ENCODE measurements around the gene PPP1R26.

Gene PPP1R26

DNA sequence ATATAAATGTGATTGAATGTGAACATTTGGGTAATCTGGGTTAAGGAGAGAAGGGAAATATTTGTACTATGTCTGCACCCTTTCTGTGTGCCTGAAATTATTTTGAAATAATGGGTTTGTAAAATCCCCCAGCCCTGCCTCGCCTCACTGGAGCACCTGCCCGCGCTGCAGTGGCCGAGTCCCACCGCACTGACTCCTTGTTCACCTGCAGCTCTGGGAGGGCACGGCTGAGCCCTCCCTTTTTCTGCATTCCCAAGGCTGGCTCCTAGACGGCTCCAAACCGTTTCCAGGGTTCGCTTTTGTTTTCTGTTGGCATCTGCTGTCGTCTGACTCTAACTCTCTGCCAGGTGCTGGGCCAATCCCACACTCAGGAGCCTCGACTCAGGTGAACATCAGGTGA is 17.6 kb upstream of the PPP1R26 start:
- FAIRE-seq = no peak

DNA sequence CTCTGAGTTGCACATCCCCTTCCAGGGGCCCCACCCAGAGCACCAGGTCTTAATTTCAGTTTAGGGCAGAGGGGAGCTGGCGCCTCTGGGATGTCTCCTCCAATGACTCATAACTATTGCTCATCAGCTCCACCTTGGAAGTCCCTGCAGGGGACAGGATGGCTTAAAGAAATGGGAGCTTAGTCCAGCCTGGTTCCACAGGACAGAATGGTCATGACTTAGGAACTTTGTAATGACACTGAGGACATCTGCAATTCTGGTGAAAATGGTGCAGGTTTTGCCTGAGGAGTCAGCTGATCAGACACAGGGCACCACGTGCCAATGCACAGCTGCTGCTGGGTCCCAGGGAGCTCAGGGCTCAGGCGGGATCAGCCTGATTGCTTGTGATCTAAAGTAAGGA is 16.4 kb upstream of the PPP1R26 start:
- FAIRE-seq = no peak

DNA sequence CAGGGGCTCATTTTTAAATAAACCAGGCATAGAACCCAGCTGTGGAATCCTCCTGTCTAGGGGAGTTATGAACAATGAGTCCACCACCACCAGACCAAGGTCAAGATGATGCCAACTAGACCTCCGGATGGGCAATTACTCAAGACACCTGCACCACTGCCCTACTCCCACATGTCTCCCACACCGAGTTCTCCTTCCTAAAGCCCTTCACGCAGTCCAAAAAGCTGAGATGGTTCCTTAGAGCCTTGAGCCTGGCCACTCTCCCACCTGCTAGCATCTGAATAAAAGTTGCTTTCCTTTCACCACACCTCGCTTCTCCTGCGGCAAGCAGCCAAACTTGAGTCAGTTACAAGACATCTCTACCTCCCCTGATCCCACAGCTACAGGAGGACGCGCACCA is 15.4 kb upstream of the PPP1R26 start:
- no peak for FAIRE-seq

DNA sequence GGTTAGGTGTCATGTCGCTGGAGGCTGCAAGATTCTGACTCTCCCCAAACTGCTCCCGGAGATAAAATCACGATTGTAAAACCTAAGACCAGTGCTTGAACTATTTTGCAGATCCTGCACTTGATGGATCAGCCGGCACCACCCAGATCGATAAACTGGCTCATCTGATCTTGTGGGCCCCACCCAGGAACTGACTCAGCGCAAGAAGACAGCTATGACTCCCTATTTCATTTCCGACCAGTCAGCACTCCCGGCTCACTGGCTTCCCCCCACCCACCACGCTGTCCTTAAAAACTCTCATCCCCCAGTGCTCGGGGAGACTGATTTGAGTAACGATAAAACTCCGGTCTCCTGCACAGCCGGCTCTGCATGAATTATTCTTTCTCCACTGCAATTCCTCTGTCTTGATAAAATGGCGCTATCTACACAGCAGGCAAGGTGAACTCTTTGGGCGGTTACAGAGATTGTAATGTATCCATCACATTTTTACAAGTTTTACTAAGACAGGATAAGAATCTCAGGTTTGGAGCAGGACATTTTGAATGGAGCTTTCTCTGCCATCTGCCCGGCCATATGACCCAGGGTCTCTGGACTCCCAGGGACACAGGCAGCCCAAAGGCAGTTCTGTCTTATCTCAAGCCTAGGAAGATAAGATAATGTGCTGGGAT is 10.6 kb upstream of the PPP1R26 start:
- no peak for FAIRE-seq

DNA sequence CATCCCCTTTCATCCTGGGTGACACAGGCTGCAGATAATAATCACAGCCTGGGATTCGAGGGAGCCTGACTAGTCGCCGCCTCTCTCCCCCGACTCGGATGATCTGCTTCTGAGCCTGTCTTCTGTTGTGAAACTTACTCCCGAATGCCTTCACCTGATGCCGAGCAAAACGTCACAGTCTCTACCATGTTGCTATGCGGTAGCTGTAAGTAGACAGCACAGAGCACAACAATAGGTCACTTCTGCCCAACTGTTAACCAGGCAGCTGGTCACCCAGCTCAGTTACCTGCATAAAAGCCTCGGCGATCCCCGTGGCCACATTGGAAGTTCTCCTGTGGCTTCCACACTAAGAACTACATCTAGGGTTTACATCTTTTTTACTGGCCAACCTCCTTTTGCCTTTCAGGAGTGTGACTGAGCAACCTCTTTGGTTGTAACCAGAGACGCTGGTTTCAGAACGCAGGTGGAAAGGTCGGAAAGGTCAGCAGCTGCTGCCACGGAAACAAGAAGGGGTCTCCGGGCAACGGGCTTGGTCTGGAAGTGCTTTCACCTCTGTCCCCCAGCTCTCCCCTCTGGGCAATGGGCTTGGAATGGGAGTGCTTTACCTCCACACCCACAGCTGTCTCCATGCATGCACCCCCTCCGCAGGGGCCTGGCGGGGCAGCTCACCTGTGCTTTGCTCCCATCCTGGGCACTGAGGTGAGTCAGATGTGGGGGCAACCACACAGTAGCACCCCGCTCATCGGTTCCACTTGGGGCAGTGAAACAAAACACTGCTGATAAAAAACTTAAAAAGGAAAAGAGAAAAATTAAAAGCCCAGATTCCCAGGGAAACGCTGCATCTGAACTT is 7.6 kb upstream of the PPP1R26 start:
- FAIRE-seq = no peak

DNA sequence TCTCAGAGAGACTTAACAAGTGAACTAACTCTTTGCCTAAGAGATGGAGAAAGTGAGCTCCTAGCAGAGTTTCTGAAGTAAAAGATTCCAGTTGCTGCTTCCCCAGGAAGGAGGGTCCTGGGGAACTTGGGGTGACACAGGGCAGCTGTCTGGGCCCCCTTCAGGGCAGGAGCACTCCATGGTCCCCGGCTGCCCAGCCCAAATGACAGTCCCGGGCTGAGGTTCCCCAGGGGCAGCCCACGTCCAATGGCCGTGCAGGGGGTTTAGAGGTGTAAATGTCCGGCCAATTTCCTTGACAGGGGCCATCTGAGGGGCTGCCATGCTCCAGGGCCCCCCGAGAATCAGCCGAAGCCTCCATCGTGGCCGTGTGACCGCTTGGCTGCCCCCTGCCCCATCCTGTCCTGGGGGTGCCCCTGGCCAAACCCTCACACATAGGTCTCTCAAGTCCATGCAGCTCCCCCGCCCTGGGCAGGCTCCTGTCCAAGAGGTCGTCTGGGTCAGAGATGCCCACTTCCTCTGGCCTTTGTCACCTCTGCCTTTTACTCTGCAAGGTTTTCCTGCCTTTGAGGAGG is 5.5 kb upstream of the PPP1R26 start:
- FAIRE-seq = no peak

DNA sequence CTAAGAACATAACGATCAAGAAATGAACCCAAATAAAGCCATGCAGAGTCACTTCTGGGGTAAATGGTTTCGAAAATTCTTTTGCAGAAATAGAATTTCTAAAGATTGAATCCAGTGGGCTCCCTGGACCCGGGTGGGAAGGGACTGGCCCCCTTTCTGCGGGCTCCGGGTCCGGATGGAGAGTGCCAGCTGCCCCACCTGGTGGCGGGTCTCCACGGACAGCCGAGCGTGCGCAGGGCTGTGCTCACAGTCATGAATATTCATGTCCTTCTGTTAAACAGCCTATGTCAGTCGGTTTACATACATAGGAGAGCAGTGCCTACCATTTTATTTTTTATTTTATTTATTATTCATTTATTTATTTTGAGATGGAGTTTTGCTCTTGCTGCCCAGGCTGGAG is 4.7 kb upstream of the PPP1R26 start:
- no peak for FAIRE-seq

DNA sequence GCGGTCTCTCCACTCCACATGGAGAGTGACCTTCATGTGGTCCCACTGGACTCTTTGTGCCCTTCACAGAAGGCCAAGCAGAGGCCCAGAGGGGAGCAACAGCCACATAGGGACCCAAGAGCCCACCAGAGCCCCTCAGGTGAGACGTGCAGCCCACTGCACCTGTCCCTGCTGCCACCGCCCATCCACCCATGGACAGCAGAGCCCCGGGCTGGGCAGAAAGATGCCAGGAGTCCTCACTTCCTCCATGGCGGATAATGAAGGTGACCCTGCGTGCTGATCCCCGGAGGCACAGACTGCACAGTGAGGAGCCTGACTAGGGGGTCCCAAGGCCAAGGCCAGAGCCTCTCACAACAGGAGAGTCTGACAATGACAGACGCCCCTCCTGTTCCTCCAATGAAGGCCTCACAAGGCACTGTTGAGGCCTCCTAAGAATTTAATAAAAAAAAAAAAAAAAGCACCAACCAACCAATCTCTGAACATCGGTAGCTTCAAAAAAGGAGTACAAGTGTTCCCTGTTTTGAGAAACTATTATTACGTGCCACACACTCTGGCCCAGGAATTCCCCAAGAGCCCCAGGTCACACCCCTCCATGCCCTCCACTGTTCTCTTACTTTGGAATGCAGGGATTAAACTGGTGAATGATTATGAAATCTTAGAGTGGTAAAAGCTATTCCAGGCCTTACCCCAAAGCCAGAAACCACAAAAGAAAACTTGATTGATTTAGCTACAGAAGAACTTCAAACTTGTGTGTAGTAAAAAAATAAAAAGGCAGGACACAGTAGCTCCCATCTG is 2.8 kb upstream of the PPP1R26 start:
- no peak for FAIRE-seq

DNA sequence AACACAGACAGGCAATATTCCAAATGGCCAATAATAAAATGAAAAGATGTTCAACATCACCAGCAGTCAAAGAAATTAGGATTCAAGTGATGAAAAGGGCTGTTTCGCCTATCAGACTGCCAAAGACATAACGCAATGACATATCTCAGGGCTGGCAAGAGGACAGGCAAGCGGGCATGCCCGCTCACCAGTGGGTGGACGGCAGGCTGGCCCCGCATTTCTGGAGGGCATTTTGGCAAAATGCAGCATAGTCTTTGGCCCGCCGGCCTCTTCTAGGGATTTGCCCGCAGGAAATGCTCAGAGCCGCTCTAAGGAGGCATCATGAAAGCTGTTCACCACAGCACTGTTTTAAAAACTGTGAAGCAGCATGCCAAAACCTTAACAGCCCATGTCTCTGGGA is 1.4 kb upstream of the PPP1R26 start:
- FAIRE-seq = no peak

DNA sequence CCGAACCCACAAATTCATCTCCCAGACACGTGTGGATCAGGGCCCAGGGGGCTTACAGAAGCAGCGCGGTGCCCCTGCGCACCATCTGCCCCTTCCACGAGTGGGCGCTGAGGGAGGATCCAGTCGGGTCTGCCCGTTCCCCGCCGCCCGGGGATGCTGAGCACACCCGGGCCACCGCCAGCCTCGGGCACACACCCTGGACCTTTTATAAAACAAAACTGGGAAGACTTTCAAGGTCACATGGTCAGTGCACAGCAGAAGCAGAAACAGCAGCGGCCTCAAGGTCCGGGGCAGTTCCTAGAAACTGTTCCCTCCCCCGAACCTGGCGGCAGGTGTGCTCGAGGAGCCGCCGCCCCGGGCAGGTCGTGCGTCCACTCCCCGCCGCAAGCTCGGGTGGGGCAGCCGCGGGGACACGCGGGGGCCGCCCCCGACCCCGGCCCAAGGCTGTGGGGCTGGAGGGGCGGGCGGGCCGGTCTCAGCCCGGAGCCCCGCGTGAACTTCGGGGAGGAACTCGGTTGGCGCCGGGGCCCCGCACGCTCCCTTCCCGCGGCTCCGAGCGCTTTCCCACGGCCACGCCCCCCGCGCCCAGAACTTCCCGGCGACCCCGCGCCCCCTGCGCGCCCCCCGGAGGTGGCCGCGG is 633 bp upstream of the PPP1R26 start:
- FAIRE-seq = no peak

DNA sequence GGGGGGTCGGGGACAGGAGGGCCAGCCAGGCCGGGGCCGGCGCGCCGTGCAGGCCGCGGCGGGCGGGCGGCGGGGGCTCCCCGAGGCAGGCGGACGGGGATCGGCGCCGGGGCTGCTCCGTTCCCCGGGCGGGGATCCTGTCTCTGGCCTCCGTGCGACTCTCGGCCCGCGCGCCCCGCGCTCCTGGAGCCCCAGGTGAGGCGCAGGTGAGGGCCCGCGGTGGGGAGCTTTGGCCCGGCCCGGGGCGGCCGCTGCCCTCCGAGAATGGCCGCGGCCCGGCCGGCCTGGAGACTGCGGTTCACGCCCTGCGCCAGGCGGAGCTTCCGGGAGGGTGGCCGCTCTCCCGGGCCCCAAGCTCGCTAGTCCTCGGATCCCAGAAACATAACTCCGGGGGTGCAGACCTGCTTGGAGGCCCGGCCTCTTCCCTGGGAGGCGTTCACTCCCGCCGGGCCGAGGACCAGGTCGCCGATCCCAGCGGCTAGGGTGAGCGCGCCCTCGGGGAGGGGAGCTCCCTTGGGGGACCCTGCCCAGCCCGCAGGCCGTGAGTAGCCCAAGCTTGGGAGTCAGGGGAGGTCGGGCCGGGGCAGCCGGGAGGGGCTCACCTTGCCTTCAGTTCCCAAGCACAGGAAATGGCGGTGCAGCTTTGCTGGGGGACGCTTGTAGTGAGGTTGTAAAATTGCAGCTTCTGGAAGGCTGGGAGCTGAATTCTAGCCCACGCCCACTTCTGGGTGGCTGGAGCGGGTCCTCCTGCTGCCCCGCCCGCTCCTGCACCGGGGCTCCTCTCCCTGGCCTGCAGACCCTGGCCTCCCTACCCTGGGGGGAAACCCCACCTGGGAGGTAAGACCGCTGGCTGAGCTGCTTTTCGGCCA is 723 bp downstream of the PPP1R26 start:
- FAIRE-seq = no peak

DNA sequence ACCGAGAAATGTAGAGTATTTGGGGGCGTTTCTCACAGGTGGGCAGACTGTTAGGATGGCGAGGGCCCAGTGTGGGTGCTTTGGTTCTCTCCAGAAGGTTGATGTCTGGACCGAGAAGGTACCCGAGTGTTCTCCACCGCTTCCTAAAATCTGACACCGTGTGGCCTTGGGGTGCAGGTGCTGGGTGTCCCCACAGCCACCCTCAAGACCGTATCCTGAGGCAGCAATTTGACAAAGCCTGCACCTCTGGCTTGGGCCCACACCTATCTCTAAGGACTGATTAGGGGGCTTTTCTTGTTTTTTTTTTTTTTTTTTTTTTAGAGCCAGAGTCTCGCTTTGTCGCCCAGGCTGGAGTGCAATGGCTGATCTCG is 1.3 kb downstream of the PPP1R26 start:
- no peak for FAIRE-seq

DNA sequence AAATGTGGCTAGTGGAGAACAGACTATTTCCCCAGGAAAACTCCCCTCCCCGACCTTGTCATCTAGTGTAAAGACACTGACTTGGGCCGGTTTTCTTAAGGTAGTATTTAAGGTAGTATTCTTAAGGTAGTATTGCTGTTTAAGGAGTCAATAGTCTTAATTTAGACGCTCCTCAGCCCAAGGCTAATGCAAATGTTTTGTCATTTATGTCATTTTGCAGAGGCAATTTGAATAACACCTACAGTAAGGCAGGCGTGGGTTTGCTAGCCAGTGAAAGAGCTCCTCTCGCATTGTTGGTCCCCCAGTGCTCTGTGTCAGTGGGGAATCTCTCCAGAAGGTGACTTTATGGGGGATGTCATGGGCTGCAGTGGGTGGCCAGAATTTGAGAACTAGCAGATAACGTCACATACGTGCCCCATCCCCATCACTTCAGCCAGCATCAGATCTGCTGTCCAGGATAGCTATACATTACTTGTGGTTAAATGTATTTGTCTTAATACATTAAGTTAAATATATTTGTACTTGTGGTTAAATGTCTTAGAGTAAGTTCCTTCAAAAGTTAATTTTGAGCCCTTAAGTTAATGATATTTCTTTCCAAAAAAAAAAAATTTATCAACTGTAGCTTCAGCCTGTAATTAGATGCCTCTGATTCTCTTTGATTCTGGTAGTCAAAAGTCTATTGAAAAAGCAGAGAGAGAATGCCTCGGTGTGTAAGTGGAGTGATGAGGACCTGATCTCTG is 2.6 kb downstream of the PPP1R26 start:
- no peak for FAIRE-seq

DNA sequence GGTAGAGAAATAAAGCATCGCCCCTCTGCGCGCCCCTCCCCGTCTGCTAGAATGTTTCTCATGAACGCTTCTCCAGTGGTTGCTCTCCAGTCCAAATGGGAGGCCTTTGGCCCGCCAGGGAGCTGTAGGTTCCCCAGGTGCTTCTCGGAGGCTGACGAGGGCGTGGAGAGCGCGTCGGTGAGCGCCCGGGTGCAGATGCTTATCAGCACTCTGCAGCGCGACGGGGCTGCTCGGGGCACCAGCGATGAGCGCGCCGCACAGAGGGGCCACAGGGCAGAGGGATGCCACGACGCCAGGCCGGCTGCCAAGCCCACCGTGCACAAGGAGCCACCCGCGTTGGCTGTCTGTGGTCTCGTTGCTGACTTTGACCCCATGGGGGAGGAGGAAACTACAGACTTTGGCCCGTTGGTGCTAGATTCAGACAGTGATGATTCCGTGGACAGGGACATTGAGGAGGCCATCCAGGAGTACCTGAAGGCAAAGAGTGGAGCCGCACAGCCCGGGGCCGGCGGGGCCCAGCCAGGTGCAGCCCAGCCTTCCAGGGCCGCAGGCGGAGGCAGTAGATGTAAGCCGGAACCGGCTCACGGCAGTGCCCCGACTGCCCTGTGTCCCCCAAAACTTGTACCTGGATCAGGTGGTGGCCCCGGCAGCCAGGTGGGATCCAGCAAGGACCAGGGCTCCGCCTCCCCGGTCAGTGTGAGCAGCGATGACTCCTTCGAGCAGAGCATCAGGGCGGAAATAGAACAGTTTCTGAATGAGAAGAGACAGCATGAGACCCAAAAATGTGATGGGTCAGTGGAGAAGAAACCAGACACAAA is 5.1 kb downstream of the PPP1R26 start:
- no peak for FAIRE-seq

DNA sequence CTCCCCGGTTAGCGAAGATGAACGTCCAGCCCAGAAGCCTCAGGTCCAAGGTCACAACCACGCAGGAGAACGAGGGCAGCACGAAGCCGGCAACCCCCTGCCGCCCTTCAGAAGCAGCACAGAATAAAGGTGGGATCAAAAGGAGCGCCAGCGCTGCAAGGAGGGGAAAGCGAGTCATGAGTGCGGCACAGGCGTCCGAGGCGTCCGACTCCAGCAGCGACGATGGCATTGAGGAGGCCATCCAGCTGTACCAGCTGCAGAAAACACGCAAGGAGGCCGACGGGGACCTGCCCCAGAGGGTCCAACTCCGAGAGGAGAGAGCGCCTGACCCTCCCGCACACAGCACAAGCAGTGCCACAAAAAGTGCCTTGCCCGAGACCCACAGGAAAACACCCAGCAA is 5.8 kb downstream of the PPP1R26 start:
- FAIRE-seq = no peak

DNA sequence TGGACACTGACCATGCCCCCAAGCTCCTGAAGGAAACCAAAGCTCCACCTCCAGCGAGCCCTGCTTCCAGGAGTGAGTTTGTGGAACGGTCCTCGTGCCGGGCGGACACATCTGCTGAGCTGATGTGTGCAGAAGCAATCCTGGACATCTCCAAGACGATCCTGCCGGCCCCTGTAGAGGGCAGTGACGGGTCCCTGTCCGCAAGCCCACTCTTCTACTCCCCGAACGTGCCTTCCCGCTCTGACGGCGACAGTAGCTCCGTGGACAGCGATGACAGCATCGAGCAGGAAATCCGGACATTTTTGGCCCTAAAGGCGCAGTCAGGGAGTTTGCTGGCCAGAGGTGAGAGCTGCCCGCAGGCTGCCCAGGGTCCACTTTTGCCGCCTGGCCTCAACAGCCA is 6.2 kb downstream of the PPP1R26 start:
- no peak for FAIRE-seq

DNA sequence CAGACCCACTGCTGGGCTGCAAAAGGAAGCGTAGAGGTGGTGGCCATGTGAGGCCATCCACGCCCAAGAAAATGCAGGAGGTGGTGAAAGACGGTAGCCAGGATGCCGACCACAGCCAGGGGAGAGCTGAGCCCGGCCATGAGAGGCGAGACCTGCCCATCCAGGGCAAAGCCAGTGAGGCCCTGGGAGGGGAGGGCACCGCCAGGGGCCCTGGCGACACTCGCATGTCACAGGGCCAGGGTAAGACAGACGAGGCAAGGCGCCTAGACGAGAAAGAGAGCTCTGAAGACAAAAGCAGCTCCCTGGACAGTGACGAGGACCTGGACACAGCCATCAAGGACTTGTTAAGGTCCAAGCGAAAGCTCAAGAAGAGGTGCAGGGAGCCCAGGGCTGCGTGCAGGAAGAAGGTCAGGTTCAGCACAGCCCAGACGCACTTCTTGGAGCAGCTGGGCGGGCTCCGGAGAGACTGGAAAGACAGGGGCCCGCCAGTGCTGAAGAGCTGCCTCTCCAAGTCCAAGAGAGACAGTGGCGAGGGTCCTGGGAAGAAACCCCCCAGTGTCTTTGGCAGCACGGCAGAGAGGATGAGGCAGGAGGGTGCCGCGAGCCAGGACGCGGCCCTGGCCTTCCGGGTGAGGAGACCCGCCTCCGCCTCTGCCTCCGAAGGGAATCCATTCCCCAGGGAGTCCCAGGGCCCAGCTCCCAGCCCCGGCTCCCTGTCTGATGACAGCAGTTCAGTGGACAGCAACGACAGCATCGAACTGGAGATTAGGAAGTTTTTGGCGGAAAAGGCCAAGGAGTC is 6.9 kb downstream of the PPP1R26 start:
- no peak for FAIRE-seq

DNA sequence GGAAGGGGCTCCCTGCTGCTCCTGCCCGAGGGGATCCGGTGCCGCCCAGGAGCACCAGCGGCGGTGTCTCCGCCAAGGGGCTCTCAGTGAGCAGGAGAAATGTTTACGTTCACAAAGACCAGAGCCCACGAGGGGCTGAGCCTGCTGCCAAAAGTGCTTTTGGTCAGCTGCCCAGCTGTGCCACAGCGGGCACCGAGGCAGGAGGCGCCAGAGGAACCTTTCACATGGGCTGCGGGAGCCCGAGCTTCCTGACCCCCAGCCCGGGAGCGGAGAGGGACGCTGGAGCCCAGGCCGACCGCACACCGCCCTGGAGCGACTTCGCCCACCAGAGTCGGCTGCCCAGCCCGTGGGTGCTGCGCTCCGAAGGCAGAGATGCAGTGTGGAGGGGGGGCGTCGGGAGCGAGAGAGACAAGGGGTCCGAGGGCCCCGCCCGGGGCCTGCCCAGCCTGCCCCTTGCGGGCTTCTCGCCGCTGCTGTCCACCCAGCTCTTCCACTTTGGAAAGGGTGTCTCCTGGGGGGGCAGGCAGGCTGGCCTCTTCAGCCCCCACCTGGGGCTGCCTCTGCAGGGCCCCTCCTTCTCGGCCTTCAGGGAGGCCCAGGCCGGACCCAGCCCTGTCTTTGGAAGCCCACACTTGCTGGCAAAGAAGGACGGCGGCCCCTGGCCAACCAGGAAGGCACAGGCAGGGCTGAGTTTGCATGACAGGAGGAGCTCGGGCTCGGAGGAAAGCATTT is 7.9 kb downstream of the PPP1R26 start:
- no peak for FAIRE-seq

DNA sequence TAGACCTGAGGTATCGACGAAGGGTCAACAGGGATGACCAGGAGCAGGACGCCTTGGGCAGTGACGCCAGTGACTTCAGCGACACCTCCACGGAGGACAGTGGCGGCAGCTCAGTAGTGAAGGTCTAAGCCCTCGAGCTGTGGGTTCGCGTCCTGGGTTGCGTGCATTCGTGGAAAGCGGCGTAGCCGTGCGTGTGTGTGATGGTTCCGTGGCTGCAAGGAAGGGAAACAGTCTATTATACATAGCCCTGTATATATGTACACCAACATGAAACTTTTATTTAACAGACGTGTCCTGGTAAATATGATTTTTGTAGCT is 8.4 kb downstream of the PPP1R26 start:
- no peak for FAIRE-seq

Data from A204.1 (cell line).